ENCODE measurements around the gene CHERP. TPM values are rescaled to one million over a fixed set of nuclear protein-coding genes. Genes with fewer than 3 reads are reported as not detected.

Gene CHERP
- total and polyA plus RNA-seq, 2 of the 13 experiments (the other 11 are each of a cell fraction or from before 2014, with no cell fraction given) = 4.3 to 5.4 TPM

DNA sequence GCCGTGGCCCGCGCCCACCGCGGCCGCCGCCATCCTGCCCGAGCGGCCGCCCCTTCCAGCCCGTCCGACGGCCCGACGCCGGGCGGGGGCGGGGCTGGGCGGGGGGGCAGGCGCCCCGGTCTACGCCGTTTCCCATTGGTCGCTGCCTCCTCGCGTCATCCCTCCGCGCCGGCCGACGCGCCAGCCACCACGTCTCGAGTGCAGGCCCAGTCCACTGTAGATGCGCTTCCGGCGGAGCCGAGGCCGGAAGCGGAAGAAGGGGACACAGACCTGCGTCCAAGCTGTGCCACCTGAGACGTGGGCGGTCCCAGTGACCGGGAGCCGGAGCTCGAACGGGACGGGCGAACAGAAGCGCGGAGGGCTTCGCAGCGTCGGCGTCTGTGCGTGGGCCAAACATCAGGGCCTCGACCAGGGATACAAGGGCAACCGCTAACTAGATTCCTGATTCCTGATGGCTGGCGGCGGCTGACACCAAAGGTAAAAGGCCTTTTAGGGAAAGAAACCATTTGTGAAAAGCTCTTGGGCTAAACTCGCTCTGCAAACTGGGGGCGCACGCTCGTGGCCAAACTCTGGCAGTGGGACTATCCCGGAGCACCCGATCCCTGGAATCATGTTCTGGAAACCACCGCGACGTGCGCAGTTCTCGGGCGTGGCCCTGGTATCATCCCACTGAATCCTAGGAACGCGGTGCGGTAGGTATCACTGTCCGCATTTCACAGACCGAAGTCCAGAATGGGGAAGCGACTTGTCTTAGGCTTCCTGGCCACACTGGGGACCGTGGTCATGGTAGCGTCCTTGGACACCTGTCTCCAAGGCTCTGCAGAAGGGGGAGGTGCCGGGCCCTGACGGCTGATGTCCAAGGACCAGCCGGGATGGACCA is 30.3 kb upstream of the CHERP start, which contains the start of gene SLC35E1 (continued):
- TF ChIP-seq, protein P1, sequence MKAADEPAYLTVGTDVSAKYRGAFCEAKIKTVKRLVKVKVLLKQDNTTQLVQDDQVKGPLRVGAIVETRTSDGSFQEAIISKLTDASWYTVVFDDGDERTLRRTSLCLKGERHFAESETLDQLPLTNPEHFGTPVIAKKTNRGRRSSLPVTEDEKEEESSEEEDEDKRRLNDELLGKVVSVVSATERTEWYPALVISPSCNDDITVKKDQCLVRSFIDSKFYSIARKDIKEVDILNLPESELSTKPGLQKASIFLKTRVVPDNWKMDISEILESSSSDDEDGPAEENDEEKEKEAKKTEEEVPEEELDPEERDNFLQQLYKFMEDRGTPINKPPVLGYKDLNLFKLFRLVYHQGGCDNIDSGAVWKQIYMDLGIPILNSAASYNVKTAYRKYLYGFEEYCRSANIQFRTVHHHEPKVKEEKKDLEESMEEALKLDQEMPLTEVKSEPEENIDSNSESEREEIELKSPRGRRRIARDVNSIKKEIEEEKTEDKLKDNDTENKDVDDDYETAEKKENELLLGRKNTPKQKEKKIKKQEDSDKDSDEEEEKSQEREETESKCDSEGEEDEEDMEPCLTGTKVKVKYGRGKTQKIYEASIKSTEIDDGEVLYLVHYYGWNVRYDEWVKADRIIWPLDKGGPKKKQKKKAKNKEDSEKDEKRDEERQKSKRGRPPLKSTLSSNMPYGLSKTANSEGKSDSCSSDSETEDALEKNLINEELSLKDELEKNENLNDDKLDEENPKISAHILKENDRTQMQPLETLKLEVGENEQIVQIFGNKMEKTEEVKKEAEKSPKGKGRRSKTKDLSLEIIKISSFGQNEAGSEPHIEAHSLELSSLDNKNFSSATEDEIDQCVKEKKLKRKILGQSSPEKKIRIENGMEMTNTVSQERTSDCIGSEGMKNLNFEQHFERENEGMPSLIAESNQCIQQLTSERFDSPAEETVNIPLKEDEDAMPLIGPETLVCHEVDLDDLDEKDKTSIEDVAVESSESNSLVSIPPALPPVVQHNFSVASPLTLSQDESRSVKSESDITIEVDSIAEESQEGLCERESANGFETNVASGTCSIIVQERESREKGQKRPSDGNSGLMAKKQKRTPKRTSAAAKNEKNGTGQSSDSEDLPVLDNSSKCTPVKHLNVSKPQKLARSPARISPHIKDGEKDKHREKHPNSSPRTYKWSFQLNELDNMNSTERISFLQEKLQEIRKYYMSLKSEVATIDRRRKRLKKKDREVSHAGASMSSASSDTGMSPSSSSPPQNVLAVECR (CRISPR knock-in tag; IDR thresholded peaks at IDR 0.05; ENCODE audit: borderline replicate concordance) = peak; percentile 95
- TF ChIP-seq, protein P2, sequence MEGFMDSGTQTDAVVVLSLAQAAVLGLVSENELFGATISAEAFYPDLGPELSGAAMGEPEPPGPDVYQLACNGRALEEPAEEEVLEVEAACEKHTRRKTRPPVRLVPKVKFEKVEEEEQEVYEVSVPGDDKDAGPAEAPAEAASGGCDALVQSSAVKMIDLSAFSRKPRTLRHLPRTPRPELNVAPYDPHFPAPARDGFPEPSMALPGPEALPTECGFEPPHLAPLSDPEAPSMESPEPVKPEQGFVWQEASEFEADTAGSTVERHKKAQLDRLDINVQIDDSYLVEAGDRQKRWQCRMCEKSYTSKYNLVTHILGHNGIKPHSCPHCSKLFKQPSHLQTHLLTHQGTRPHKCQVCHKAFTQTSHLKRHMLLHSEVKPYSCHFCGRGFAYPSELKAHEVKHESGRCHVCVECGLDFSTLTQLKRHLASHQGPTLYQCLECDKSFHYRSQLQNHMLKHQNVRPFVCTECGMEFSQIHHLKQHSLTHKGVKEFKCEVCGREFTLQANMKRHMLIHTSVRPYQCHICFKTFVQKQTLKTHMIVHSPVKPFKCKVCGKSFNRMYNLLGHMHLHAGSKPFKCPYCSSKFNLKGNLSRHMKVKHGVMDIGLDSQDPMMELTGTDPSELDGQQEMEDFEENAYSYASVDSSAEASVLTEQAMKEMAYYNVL (CRISPR knock-in tag; IDR thresholded peaks at IDR 0.05; ENCODE audit: borderline replicate concordance) = no peak
- TF ChIP-seq ZKSCAN1 (IDR thresholded peaks at IDR 0.05; ENCODE audit: low read length) (no peak), NBN (conservative IDR thresholded peaks at IDR 0.05) (no peak), MEF2D (CRISPR knock-in tag; IDR thresholded peaks at IDR 0.05) (0 out of 2 replicates have a peak, but pooled peaks have one; percentile 17), TOE1 (CRISPR knock-in tag; IDR thresholded peaks at IDR 0.05) (no peak), GTF2F1 (IDR thresholded peaks at IDR 0.05; ENCODE audit: low read length) (no peak), ZNF839 (CRISPR knock-in tag; IDR thresholded peaks at IDR 0.05; ENCODE audit: borderline replicate concordance) (no peak), KLF16 (CRISPR knock-in tag; IDR thresholded peaks at IDR 0.05) (peak in 1 of 2 experiments; percentile 67; a peak in 2 of 4 replicates), HNRNPUL1 (IDR thresholded peaks at IDR 0.05; ENCODE audit: low read depth, low read length) (no peak), ZNF772 (CRISPR knock-in tag; IDR thresholded peaks at IDR 0.05) (no peak), THYN1 (CRISPR knock-in tag; IDR thresholded peaks at IDR 0.05; ENCODE audit: borderline replicate concordance, low read depth) (no peak), CAMTA2 (CRISPR knock-in tag; IDR thresholded peaks at IDR 0.05; ENCODE audit: borderline replicate concordance) (no peak), NONO (IDR thresholded peaks at IDR 0.05) (no peak), NONO (CRISPR knock-in tag; conservative IDR thresholded peaks at IDR 0.05) (peak; percentile 78), SPEN (CRISPR knock-in tag; IDR thresholded peaks at IDR 0.05; ENCODE audit: low read depth) (peak; percentile 98), ZNF235 (CRISPR knock-in tag; IDR thresholded peaks at IDR 0.05; ENCODE audit: borderline replicate concordance) (no peak)
- TF ChIP-seq, protein P3, sequence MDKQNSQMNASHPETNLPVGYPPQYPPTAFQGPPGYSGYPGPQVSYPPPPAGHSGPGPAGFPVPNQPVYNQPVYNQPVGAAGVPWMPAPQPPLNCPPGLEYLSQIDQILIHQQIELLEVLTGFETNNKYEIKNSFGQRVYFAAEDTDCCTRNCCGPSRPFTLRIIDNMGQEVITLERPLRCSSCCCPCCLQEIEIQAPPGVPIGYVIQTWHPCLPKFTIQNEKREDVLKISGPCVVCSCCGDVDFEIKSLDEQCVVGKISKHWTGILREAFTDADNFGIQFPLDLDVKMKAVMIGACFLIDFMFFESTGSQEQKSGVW (CRISPR knock-in tag; IDR thresholded peaks at IDR 0.05; ENCODE audit: borderline replicate concordance) = no peak
- TF ChIP-seq, protein P4, sequence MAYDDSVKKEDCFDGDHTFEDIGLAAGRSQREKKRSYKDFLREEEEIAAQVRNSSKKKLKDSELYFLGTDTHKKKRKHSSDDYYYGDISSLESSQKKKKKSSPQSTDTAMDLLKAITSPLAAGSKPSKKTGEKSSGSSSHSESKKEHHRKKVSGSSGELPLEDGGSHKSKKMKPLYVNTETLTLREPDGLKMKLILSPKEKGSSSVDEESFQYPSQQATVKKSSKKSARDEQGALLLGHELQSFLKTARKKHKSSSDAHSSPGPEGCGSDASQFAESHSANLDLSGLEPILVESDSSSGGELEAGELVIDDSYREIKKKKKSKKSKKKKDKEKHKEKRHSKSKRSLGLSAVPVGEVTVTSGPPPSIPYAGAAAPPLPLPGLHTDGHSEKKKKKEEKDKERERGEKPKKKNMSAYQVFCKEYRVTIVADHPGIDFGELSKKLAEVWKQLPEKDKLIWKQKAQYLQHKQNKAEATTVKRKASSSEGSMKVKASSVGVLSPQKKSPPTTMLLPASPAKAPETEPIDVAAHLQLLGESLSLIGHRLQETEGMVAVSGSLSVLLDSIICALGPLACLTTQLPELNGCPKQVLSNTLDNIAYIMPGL (CRISPR knock-in tag; IDR thresholded peaks at IDR 0.05; ENCODE audit: borderline replicate concordance in 1 of 2, low read depth in 1 of 2) = peak in 1 of 2 experiments; percentile 30; a peak in 1 of 4 replicates

Measured in HepG2 (cell line).